Measurements from ENCODE around the gene ALX3.

The ALX3 gene

GRCh38 chr1:110084227-110085078 is 14.0 kb upstream of the ALX3 start:
- TF ChIP-seq SIN3A (IDR thresholded peaks at IDR 0.05; ENCODE audit: borderline replicate concordance, insufficient read depth, low read length): no peak
- no peak for TF ChIP-seq REST (IDR thresholded peaks at IDR 0.05; ENCODE audit: insufficient read depth in 1 of 2, low read depth in 2 of 2, low read length in 2 of 2)
- no peak for TF ChIP-seq TAF1 (IDR thresholded peaks at IDR 0.05; ENCODE audit: borderline replicate concordance, insufficient read depth, low read length)
- TF ChIP-seq POLR2AphosphoS5 (IDR thresholded peaks at IDR 0.05; ENCODE audit: low read depth, low read length): no peak
- no peak for TF ChIP-seq FOXP2 (optimal IDR thresholded peaks at IDR 0.05; ENCODE audit: borderline replicate concordance, extremely low read depth, extremely low read length, insufficient read depth)

GRCh38 chr1:110083866-110084226 is 13.4 kb upstream of the ALX3 start:
- TF ChIP-seq FOXP2 (optimal IDR thresholded peaks at IDR 0.05; ENCODE audit: borderline replicate concordance, extremely low read depth, extremely low read length, insufficient read depth) (no peak), SIN3A (IDR thresholded peaks at IDR 0.05; ENCODE audit: borderline replicate concordance, insufficient read depth, low read length) (no peak), TAF1 (IDR thresholded peaks at IDR 0.05; ENCODE audit: borderline replicate concordance, insufficient read depth, low read length) (no peak), REST (IDR thresholded peaks at IDR 0.05; ENCODE audit: insufficient read depth in 1 of 2, low read depth in 2 of 2, low read length in 2 of 2) (no peak), POLR2AphosphoS5 (IDR thresholded peaks at IDR 0.05; ENCODE audit: low read depth, low read length) (no peak)

DNA sequence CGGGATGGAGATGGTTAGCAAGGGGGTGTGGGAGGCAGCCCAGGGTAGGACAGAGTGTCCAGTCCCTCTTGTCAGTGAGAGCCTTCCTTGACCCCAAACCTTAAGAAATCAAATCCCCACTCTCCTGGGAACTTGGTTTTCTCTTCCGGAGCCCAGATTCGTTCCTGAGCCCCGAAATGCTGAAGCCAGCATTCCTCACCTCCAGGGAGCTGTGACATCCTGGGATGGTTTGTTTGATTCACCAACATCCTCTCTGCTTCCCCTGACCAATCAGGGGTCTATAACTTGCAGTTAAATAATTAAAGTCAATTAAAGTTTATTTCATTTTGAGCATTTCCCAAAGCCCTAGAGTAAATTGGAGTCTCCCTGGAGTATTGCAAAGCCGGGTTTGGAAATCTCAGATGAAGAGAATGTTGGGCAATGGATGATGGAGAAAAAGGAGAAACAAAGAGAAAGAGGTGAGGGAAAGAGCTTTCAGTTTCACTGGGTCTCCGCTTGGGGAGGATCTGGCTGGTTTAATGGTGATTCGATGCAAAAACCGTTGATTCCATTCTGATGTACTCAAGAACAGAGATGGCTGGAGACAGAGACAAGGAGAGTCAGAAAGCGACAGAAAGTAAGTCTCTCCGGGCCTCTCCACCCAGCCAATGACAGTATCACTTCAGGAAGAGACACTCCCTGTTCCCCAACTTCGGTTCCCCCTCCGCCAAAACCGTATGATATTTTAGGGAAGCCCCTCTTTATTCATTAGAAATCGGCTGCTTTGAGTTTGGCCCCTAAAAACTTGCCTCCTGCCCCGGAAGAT is 12.8 kb upstream of the ALX3 start:
- TF ChIP-seq SIN3A (IDR thresholded peaks at IDR 0.05; ENCODE audit: borderline replicate concordance, insufficient read depth, low read length): no peak
- no peak for TF ChIP-seq POLR2AphosphoS5 (IDR thresholded peaks at IDR 0.05; ENCODE audit: low read depth, low read length)
- TF ChIP-seq FOXP2 (optimal IDR thresholded peaks at IDR 0.05; ENCODE audit: borderline replicate concordance, extremely low read depth, extremely low read length, insufficient read depth): no peak
- TF ChIP-seq REST (IDR thresholded peaks at IDR 0.05; ENCODE audit: insufficient read depth in 1 of 2, low read depth in 2 of 2, low read length in 2 of 2): no peak
- no peak for TF ChIP-seq TAF1 (IDR thresholded peaks at IDR 0.05; ENCODE audit: borderline replicate concordance, insufficient read depth, low read length)

DNA sequence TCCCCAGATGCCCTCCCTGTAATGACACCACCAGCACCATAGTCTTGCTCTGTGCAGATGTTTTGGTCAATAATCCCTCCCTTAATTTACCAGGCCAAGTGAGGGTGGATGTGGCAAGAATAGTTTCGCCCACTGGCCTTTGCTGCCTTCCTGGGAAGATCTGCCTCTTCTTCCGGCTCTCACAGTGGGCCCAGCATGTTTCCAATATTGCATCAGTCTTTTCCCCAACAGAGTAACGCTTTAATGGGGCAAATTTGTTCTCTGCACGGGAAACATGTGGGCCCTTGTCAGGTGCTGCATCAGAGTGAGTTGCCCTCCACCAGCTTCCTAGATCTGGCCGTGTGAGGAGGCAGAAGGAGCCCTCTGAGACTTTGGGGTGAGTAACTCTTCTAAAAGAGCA is 12.0 kb upstream of the ALX3 start:
- TF ChIP-seq POLR2AphosphoS5 (IDR thresholded peaks at IDR 0.05; ENCODE audit: low read depth, low read length): no peak
- TF ChIP-seq REST (IDR thresholded peaks at IDR 0.05; ENCODE audit: insufficient read depth in 1 of 2, low read depth in 2 of 2, low read length in 2 of 2): no peak
- no peak for TF ChIP-seq SIN3A (IDR thresholded peaks at IDR 0.05; ENCODE audit: borderline replicate concordance, insufficient read depth, low read length)
- TF ChIP-seq FOXP2 (optimal IDR thresholded peaks at IDR 0.05; ENCODE audit: borderline replicate concordance, extremely low read depth, extremely low read length, insufficient read depth): no peak
- TF ChIP-seq TAF1 (IDR thresholded peaks at IDR 0.05; ENCODE audit: borderline replicate concordance, insufficient read depth, low read length): no peak

Data from PFSK-1 (cell line).